ENCODE data around the gene KCNAB2. TPM values are rescaled to one million over a fixed set of nuclear protein-coding genes. Genes with fewer than 3 reads are reported as not detected.
A peak's percentile ranks its signal among the peaks of the same experiment; 100 is the strongest.

KCNAB2 gene
- 100 to 1,000 TPM; 290 to 299 TPM for total RNA-seq

GRCh38 chr1:6045561-6045960, at the start of gene KCNAB2:
KCNAB2 (plus strand) TSS chr1:6045888; CDS start chr1:6051537, 5,649 bp downstream.
- ATAC-seq (no peak), DNase-seq (no peak)
- no peaks in the 10 kb centered on the region for H3K27me3 Mint-ChIP-seq
- CTCF ChIA-PET: interaction anchor here (2.9 kb wide), 1 partner anchor 11 kb away, joined by 10 read pairs; no protein-coding TSS in a partner anchor
- no peak for TF ChIP-seq CTCF (IDR thresholded peaks at IDR 0.05)
- peak within 1 kb of the TSS; percentile 6 for H3K27ac Mint-ChIP-seq
- POLR2A ChIA-PET: interaction anchor here (0.7 to 6.3 kb wide), 3 partner anchors 15 to 151 kb away, joined by 4 to 24 read pairs (median 5); no protein-coding TSS in a partner anchor
- H3K4me1 Mint-ChIP-seq (ENCODE audit: low read depth): peaks cover 21% of the 10 kb centered on the region
- peaks cover 51% of the 10 kb centered on the region for H3K36me3 Mint-ChIP-seq (ENCODE audit: low read depth)
- H3K9me3 Mint-ChIP-seq: no peaks in the 10 kb centered on the region
- intact Hi-C loops (cut with micrococcal nuclease): no loop called here
- H3K4me3 Mint-ChIP-seq: no peak within 1 kb of the TSS

GRCh38 chr1:5996641-5997270, 48.9 kb upstream of the KCNAB2 start:
- peaks cover 26% of the 10 kb centered on the region for H3K4me1 Mint-ChIP-seq (ENCODE audit: low read depth)
- no peak for TF ChIP-seq CTCF (IDR thresholded peaks at IDR 0.05)
- intact Hi-C loops (cut with micrococcal nuclease): no loop called here
- ATAC-seq: no peak
- H3K9me3 Mint-ChIP-seq: no peaks in the 10 kb centered on the region
- no peak overlapping the region for H3K27ac Mint-ChIP-seq
- no peak for DNase-seq
- H3K36me3 Mint-ChIP-seq (ENCODE audit: low read depth): peaks cover 3% of the 10 kb centered on the region
- H3K4me3 Mint-ChIP-seq: no peak overlapping the region
- no peaks in the 10 kb centered on the region for H3K27me3 Mint-ChIP-seq
- CTCF ChIA-PET: no interaction called here
- POLR2A ChIA-PET: interaction anchor here (1.5 kb wide), 1 partner anchor 29 kb away, joined by 7 read pairs; no protein-coding TSS in a partner anchor

- Mint-ChIP-seq H3K4me3 (no peak overlapping the region), H3K27me3 (no peaks in the 10 kb centered on the region), H3K4me1 (ENCODE audit: low read depth) (peaks cover 26% of the 10 kb centered on the region), H3K27ac (no peak overlapping the region), H3K36me3 (ENCODE audit: low read depth) (peaks cover 3% of the 10 kb centered on the region), H3K9me3 (no peaks in the 10 kb centered on the region)
- DNase-seq: no peak
- no peak for ATAC-seq
- no peak for TF ChIP-seq CTCF (IDR thresholded peaks at IDR 0.05)
- CTCF ChIA-PET: no interaction called here
- POLR2A ChIA-PET: interaction anchor here (1.5 kb wide), 1 partner anchor 29 kb away, joined by 7 read pairs; no protein-coding TSS in a partner anchor
- intact Hi-C loops (cut with micrococcal nuclease): no loop called here
Measured at GRCh38 chr1:5997316-5997715, 48.4 kb upstream of the KCNAB2 start.

- Mint-ChIP-seq H3K36me3 (ENCODE audit: low read depth) (peaks cover 3% of the 10 kb centered on the region), H3K27me3 (no peaks in the 10 kb centered on the region), H3K4me1 (ENCODE audit: low read depth) (peaks cover 26% of the 10 kb centered on the region), H3K4me3 (no peak overlapping the region), H3K27ac (no peak overlapping the region), H3K9me3 (no peaks in the 10 kb centered on the region)
- intact Hi-C loops (cut with micrococcal nuclease): no loop called here
- POLR2A ChIA-PET: interaction anchor here (1.5 kb wide), 1 partner anchor 28 kb away, joined by 7 read pairs; no protein-coding TSS in a partner anchor
- CTCF ChIA-PET: no interaction called here
- TF ChIP-seq CTCF (IDR thresholded peaks at IDR 0.05): no peak
- ATAC-seq: no peak
- DNase-seq: no peak
Measured at GRCh38 chr1:5998051-5998905, 47.4 kb upstream of the KCNAB2 start.

GRCh38 chr1:5998906-5999301, 46.8 kb upstream of the KCNAB2 start:
- peaks cover under 1% of the 10 kb centered on the region for H3K36me3 Mint-ChIP-seq (ENCODE audit: low read depth)
- DNase-seq (no peak), ATAC-seq (no peak)
- no peak for TF ChIP-seq CTCF (IDR thresholded peaks at IDR 0.05)
- no peak overlapping the region for H3K4me3 Mint-ChIP-seq
- CTCF ChIA-PET: no interaction called here
- POLR2A ChIA-PET: no interaction called here
- H3K4me1 Mint-ChIP-seq (ENCODE audit: low read depth): peaks cover 24% of the 10 kb centered on the region
- no peak overlapping the region for H3K27ac Mint-ChIP-seq
- no peaks in the 10 kb centered on the region for H3K27me3 Mint-ChIP-seq
- intact Hi-C loops (cut with micrococcal nuclease): no loop called here
- H3K9me3 Mint-ChIP-seq: no peaks in the 10 kb centered on the region

Measured in activated CD8-positive, alpha-beta T cell treated with anti-CD3 and anti-CD28 coated beads for 36 hours (primary cell).